AG09309 (cell line): ENCODE results near the gene TMC8.

Source experiments
- DNase-seq: peaks from one replicate; pipeline ENCODE4 v3.0.0-alpha.2; 2010; ENCODE audit warnings: low read depth
- H3K4me3 ChIP-seq: 2 replicates; pipeline ENCODE4 v1.5.1; 2011; ENCODE audit warnings: mild to moderate bottlenecking, low read depth, low read length, moderate library complexity; ENCODE audit not compliant: control insufficient read depth
- TF ChIP-seq, protein P1 (sequence below): IDR thresholded peaks from 2 replicates; pipeline ENCODE4 v1.5.1; 2011; ENCODE audit warnings: mild to moderate bottlenecking, low read depth, low read length, inconsistent platforms; ENCODE audit not compliant: insufficient read depth, control insufficient read depth; ENCODE audit errors: missing control alignments

Gene TMC8

DNA sequence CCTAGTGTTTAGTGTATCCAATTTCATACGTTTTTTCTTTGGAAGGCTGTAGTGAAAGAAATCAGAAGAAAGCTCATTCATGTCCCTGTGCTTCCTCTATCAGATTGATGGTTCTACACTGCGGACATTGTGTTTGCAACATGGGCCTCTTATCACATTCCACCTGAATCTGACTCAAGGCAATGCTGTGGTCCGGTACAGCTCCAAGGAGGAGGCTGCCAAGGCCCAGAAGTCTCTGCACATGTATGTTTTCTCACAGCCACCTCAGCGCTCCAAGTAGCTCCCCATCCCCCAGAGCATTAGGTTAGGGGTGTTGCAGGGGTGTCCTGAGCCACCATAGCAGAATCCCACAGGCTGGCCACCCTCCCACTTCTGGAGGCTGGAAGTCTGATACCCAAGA is 27.3 kb upstream of the TMC8 start:
- DNase-seq, result no peak
- TF ChIP-seq, protein P1, sequence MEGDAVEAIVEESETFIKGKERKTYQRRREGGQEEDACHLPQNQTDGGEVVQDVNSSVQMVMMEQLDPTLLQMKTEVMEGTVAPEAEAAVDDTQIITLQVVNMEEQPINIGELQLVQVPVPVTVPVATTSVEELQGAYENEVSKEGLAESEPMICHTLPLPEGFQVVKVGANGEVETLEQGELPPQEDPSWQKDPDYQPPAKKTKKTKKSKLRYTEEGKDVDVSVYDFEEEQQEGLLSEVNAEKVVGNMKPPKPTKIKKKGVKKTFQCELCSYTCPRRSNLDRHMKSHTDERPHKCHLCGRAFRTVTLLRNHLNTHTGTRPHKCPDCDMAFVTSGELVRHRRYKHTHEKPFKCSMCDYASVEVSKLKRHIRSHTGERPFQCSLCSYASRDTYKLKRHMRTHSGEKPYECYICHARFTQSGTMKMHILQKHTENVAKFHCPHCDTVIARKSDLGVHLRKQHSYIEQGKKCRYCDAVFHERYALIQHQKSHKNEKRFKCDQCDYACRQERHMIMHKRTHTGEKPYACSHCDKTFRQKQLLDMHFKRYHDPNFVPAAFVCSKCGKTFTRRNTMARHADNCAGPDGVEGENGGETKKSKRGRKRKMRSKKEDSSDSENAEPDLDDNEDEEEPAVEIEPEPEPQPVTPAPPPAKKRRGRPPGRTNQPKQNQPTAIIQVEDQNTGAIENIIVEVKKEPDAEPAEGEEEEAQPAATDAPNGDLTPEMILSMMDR, result no peak
- no peak overlapping the region for H3K4me3 ChIP-seq

- DNase-seq, result no peak
- TF ChIP-seq, protein P1, result no peak
Observed at GRCh38 chr17:78104540-78104941, 26.0 kb upstream of the TMC8 start.

DNA sequence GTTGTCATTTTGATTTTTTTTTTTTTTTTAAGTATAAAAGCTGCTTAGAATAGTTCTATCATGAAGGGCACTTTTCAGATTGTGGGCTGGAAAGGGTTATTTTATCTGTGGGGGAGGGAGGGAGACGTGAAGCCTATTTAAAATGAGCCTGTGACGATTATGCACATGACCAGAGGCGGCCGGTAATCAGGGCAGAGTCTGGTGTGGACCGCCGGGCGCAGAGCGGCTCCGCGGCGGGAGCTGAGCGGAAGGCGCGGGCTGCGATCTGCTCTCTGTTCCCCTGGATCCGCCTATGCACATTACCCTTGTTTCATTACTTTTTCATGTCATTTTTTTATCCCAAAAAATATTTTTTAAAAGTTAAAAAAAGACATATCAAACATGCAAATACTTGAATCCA is 25.5 kb upstream of the TMC8 start:
- no peak for DNase-seq
- H3K4me3 ChIP-seq, result no peak overlapping the region
- TF ChIP-seq, protein P1, result no peak

More at GRCh38 chr17:78104540-78104941, 26.0 kb upstream of the TMC8 start:
- H3K4me3 ChIP-seq, result no peak overlapping the region

- TF ChIP-seq, protein P1, result no peak
- no peak overlapping the region for H3K4me3 ChIP-seq
- DNase-seq, result no peak
Observed at GRCh38 chr17:78105551-78105950, 25.0 kb upstream of the TMC8 start.

- TF ChIP-seq, protein P1, result no peak
- H3K4me3 ChIP-seq, result no peak overlapping the region
- DNase-seq, result no peak
Observed at GRCh38 chr17:78106211-78106610, 24.4 kb upstream of the TMC8 start.

GRCh38 chr17:78107457-78107856 is 23.1 kb upstream of the TMC8 start:
- TF ChIP-seq, protein P1, result no peak
- DNase-seq, result no peak
- no peak overlapping the region for H3K4me3 ChIP-seq

- no peak for DNase-seq
- TF ChIP-seq, protein P1, result no peak
- H3K4me3 ChIP-seq, result no peak overlapping the region
Observed at GRCh38 chr17:78107976-78108725, 22.4 kb upstream of the TMC8 start.
